HG03064 (cell line): ENCODE results near the gene CCDC3.
"Not testable (repeated sequence)": the region's sequence is repeated elsewhere in the genome, so short reads cannot be mapped to it uniquely, and the experiment has no call there.

ENCODE experiments used
- ATAC-seq: cut with Tn5 transposase; IDR thresholded peaks from one replicate; pipeline ENCODE4 v1.9.1; 2021; ENCODE audit warnings: low read depth; ENCODE audit not compliant: unreplicated experiment

Gene CCDC3

GRCh38 chr10:13001887-13002212 is 337 bp upstream of the CCDC3 start:
- ATAC-seq: no peak

- ATAC-seq: no peak
These were observed 1.1 kb downstream of the CCDC3 start for GRCh38 chr10:13000431-13000830.

- ATAC-seq: no peak
These were observed 1.7 kb downstream of the CCDC3 start for GRCh38 chr10:12999849-13000248.

GRCh38 chr10:12995425-12995861 is 6.1 kb downstream of the CCDC3 start:
- ATAC-seq: no peak

- no peak for ATAC-seq
These were observed 7.9 kb downstream of the CCDC3 start for GRCh38 chr10:12993595-12993994.

- ATAC-seq: no peak
These were observed 16.2 kb downstream of the CCDC3 start for GRCh38 chr10:12985347-12985746.

- no peak for ATAC-seq
These were observed 17.3 kb downstream of the CCDC3 start for GRCh38 chr10:12984165-12984747.

- not testable (repeated sequence) for ATAC-seq
These were observed 17.9 kb downstream of the CCDC3 start for GRCh38 chr10:12983568-12983967.

GRCh38 chr10:12981570-12981969 is 19.9 kb downstream of the CCDC3 start:
- no peak for ATAC-seq

GRCh38 chr10:12980713-12981306 is 20.7 kb downstream of the CCDC3 start:
- no peak for ATAC-seq

GRCh38 chr10:12980102-12980661 is 21.3 kb downstream of the CCDC3 start:
- no peak for ATAC-seq

GRCh38 chr10:12978891-12979290 is 22.6 kb downstream of the CCDC3 start:
- no peak for ATAC-seq

- no peak for ATAC-seq
These were observed 25.6 kb downstream of the CCDC3 start for GRCh38 chr10:12975906-12976305.

- no peak for ATAC-seq
These were observed 26.2 kb downstream of the CCDC3 start for GRCh38 chr10:12975266-12975665.

- no peak for ATAC-seq
These were observed 26.9 kb downstream of the CCDC3 start for GRCh38 chr10:12974491-12975199.

GRCh38 chr10:12974078-12974477 is 27.4 kb downstream of the CCDC3 start:
- ATAC-seq: no peak

- ATAC-seq: no peak
These were observed 28.3 kb downstream of the CCDC3 start for GRCh38 chr10:12973149-12973718.

- ATAC-seq: no peak
These were observed 29.4 kb downstream of the CCDC3 start for GRCh38 chr10:12972146-12972545.

- no peak for ATAC-seq
These were observed 30.3 kb downstream of the CCDC3 start for GRCh38 chr10:12971001-12971788.

GRCh38 chr10:12969951-12970350 is 31.6 kb downstream of the CCDC3 start:
- ATAC-seq: no peak

- ATAC-seq: no peak
These were observed 35.4 kb downstream of the CCDC3 start for GRCh38 chr10:12966067-12966466.
